ENCODE measurements around the gene NOS3.

NOS3 gene

DNA sequence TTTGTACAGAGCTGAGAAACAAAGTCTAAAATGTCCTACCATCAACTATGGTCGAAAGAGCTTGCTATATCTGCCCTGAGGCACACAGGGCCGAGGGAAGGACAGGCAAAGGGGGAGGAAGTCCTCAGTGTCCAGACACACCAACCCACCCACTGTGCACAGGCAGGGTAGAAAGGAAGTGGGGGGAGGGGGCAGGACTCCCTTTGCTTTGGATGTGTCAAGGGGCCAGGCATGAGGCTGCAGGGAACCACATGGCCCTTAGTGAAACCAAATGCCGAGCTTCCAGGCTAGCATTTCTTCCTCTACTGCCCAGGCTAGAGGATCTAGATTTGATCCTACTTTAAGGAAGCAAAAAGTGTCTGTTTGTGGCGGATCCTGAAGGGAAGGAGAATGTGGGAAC is 41.3 kb upstream of the NOS3 start:
- Mint-ChIP-seq H3K4me3 (no peak overlapping the region), H3K36me3 (no peaks in the 10 kb centered on the region), H3K27me3 (no peaks in the 10 kb centered on the region), H3K27ac (no peak overlapping the region), H3K4me1 (no peaks in the 10 kb centered on the region), H3K9me3 (no peaks in the 10 kb centered on the region)

DNA sequence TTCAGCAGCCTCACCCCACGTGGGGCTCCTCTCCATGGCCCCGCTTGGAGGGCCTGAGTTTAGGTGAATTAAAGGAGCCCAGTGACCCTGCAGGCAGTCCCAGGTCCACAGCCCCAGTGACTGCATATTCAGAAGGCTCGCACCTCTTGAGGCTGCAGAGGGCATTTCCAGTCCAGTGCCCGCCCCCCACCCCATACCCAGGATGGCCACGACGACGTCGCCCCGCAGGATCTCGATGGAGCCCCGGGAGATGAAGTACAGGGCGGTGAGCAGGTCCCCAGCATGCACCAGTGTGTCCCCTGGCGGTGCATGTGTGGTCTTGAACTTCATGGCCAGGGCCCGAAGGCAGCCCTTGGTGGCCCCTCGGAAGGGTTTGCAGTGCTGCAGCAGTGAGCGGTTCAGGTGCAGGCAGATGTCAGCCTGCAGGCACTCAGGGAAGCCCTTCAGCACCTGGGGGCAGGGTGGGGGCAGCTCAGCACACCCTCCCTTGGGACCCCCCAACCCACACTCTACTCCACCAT is 40.8 kb upstream of the NOS3 start:
- no peaks in the 10 kb centered on the region for H3K4me1 Mint-ChIP-seq
- no peaks in the 10 kb centered on the region for H3K27me3 Mint-ChIP-seq
- H3K9me3 Mint-ChIP-seq = no peaks in the 10 kb centered on the region
- no peak overlapping the region for H3K4me3 Mint-ChIP-seq
- H3K36me3 Mint-ChIP-seq = no peaks in the 10 kb centered on the region
- H3K27ac Mint-ChIP-seq = no peak overlapping the region

DNA sequence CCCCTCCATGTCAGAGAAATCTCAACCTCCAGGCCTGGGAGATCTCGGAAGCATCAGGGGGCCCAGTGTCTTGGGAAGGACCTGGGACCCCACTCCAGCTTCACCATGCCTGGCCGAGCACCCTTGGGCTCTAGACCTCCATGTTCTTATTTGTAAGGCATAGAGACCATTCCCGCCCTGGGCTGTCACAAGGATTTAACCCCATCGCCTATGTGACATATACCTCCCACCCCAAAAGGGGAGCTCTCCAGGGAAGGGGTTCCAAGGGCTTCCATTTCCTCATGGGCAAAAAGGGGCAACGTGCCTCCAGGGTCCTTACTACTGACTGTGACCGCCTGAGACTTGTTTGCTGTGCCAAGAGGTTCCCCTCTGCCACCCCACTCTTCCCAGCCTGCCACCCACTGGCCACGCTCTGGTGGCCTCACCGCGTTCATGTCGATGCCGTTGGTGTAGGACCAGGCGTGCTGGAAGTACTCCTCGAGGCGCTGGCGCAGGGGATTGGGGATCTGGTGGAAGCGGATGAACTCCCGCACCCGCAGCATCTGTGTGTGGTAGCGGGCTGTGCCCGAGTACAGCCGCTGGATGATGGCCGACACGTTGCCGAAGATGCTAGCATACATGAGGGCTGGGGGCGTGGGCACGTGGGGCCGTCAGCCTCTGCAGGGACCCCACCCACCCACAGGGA is 40.2 kb upstream of the NOS3 start:
- no peaks in the 10 kb centered on the region for H3K4me1 Mint-ChIP-seq
- no peaks in the 10 kb centered on the region for H3K36me3 Mint-ChIP-seq
- no peaks in the 10 kb centered on the region for H3K27me3 Mint-ChIP-seq
- H3K9me3 Mint-ChIP-seq = no peaks in the 10 kb centered on the region
- no peak overlapping the region for H3K27ac Mint-ChIP-seq
- H3K4me3 Mint-ChIP-seq = no peak overlapping the region

DNA sequence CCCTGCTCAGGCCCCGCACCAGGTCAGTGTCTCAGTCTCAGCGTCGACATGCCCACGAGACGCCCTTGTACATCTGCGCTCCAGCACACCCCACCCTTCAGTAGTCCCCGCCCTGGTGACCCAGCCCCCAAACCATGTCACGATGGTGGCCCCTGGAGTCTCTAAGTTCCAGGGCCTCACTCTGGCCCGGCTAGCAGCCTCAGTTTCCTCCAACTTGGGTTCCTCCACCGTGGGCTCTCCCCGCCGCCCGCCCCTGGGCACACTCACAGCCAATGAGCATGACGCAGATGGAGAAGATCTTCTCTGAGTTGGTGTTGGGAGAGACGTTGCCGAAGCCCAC is 39.7 kb upstream of the NOS3 start:
- H3K4me1 Mint-ChIP-seq = no peaks in the 10 kb centered on the region
- H3K36me3 Mint-ChIP-seq = no peaks in the 10 kb centered on the region
- no peak overlapping the region for H3K4me3 Mint-ChIP-seq
- no peaks in the 10 kb centered on the region for H3K9me3 Mint-ChIP-seq
- H3K27me3 Mint-ChIP-seq = peaks cover 2% of the 10 kb centered on the region
- H3K27ac Mint-ChIP-seq = no peak overlapping the region

DNA sequence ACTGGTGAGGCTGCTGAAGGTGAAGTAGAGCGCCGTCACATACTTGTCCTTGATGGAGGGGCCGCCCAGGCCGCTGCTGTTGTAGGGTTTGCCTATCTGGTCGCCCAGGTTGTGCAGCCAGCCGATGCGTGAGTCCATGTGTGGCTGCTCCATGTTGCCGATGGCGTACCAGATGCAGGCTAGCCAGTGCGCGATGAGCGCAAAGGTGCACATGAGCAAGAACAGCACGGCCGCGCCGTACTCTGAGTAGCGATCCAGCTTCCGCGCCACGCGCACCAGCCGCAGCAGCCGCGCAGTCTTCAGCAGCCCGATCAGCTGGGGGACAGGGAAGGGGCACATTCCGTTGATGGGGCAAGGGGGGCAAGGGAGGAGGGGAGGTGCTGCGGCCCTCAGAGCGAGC is 39.3 kb upstream of the NOS3 start:
- no peaks in the 10 kb centered on the region for H3K4me1 Mint-ChIP-seq
- no peak overlapping the region for H3K27ac Mint-ChIP-seq
- no peaks in the 10 kb centered on the region for H3K36me3 Mint-ChIP-seq
- H3K9me3 Mint-ChIP-seq = no peaks in the 10 kb centered on the region
- H3K27me3 Mint-ChIP-seq = peaks cover 2% of the 10 kb centered on the region
- no peak overlapping the region for H3K4me3 Mint-ChIP-seq

DNA sequence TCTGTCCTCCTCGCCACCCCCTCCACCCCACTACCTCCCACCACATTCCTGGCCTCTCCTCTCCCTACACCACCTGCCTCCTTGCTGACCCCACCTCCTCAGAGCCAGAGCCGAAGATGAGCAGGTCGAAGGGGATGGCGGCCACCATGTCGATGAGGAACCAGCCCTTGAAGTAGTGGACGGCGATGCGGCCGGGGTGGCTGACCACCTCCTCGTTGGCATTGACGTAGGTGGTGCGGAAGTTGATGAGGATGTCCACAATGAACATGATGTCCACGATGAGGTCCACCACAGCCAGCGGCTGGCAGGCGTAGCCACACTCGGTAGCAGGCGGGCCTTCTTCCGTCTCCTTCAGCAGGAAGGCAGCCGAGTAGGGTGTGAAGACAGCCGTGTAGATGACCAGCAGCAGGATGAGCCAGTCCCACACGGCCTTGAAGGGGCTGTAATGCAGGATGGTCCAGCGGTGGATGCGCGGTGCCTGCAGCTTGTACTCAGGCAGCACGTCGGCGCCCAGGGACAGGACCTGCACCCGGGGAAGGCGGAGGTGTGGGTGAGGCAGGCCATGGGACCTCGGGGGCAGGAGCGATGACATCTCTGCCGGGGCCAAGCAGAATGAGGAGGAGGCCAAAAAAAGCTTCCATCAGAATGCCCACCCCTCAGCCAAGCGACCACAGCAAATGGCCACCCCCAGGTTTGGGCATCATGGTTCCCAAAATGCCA is 38.3 kb upstream of the NOS3 start:
- Mint-ChIP-seq H3K4me1 (peaks cover 3% of the 10 kb centered on the region), H3K27ac (no peak overlapping the region), H3K4me3 (no peak overlapping the region), H3K9me3 (no peaks in the 10 kb centered on the region), H3K27me3 (peaks cover 10% of the 10 kb centered on the region), H3K36me3 (peaks cover 5% of the 10 kb centered on the region)

DNA sequence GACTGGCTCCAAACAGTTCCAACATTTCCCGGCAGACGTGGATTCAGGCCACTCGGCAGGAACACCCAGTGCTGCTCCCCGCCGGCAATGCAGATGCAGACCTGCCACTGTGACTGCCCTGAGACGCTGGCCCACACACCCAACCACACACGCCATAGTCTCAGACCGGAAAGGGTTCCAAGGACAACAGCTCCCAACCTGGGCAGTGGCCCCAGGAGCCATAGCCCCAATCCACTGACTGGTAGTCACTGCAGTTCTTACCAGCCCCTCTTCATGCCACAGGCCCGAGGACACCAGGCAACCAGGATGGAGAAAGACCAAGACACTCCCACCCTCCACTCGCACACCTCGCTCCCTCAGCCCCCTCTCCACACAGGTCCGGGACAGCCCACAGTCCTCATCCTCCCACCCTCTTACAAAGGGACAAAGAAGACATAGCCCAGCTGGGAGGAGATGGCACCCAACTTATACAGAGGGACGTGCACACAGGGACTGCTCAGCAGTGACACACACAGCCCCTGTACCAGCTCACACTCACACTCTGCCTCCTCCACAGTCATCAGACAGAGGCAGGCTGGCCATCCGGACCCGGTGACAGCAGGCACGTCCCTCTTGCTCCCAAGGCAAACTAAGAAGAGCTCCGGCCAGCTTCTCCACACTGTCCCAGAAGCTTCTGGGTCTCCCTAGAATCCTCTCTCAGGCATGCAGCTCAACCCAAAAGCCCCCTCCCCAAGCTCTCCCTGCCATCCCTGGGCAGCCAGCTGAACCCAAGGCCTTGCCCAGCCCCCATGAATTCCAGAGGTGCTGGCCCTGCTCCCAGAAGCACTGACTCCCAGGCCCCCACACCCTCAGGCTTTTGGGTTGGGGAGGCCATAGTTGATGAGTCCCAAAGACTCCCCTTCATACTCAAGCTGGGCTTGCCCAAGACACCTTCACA is 37.5 kb upstream of the NOS3 start:
- H3K27ac Mint-ChIP-seq = no peak overlapping the region
- H3K4me1 Mint-ChIP-seq = peaks cover 4% of the 10 kb centered on the region
- H3K9me3 Mint-ChIP-seq = no peaks in the 10 kb centered on the region
- peaks cover 5% of the 10 kb centered on the region for H3K36me3 Mint-ChIP-seq
- H3K27me3 Mint-ChIP-seq = peaks cover 10% of the 10 kb centered on the region
- H3K4me3 Mint-ChIP-seq = no peak overlapping the region

DNA sequence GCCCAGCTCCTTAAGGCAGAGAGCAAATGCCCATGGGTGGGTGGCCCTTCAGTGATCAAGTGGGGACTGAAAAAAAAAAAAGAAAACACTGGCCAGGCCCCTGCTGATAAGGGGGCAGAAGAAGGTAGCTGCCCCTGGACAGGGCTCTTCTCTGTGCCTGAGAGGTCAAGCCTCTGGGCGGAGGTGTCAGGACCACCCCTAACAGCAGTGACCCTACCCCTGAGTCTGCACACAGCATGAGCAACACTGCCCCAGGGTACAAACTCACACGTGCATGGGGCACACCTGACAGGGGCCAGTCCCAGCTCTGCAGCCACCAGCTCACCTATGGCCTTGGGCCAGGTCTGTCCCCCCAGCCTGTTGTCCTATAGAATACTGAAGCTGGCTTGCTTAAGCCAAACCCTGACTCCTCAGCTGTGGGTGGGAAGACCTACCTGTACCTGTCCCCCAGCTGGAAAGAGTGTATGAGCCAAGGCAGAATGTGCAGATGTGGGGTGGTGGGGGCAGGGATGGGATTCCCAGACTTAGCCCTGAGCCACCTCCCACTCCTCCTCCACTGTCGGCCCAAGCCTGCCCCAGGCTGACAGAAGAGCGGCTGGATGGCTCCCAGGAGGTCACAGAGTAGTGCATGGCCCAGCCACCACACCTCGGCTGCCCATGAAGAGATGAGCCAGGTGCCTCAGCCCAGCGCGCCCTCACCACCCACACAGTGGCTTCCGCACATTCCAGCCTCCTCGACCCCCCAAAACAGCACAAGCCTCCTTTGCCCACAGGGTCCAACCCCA is 36.4 kb upstream of the NOS3 start:
- Mint-ChIP-seq H3K9me3 (no peaks in the 10 kb centered on the region), H3K27me3 (peaks cover 17% of the 10 kb centered on the region), H3K36me3 (peaks cover 5% of the 10 kb centered on the region), H3K27ac (no peak overlapping the region), H3K4me1 (peaks cover 11% of the 10 kb centered on the region), H3K4me3 (no peak overlapping the region)

DNA sequence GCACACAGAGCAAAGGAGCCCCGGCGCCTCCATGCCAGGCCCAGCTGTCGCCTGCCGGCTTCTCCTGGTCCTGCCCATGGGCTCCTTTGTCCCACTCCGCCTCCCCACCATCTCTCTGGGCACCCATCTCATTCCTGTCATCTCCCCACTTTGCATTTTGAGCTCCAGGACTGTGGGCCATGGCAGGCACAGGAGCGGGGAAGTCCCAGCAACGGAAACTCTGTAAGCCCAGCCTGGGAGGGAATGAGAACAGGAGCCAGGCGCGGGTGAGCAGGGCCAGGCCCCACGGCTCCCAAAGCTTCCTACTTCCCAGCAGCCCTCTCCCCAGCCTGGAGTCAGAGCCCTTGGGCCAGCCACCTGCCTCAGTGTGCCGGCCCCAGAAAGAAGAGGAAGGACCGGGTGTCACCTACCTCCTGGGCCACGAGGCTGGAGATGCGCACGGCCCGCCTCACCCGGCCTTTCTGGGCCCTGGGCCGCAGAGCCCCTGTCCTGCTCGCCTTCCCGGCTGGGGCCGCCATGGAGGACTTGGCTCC is 35.8 kb upstream of the NOS3 start:
- Mint-ChIP-seq H3K27me3 (peaks cover 20% of the 10 kb centered on the region), H3K4me3 (no peak overlapping the region)

DNA sequence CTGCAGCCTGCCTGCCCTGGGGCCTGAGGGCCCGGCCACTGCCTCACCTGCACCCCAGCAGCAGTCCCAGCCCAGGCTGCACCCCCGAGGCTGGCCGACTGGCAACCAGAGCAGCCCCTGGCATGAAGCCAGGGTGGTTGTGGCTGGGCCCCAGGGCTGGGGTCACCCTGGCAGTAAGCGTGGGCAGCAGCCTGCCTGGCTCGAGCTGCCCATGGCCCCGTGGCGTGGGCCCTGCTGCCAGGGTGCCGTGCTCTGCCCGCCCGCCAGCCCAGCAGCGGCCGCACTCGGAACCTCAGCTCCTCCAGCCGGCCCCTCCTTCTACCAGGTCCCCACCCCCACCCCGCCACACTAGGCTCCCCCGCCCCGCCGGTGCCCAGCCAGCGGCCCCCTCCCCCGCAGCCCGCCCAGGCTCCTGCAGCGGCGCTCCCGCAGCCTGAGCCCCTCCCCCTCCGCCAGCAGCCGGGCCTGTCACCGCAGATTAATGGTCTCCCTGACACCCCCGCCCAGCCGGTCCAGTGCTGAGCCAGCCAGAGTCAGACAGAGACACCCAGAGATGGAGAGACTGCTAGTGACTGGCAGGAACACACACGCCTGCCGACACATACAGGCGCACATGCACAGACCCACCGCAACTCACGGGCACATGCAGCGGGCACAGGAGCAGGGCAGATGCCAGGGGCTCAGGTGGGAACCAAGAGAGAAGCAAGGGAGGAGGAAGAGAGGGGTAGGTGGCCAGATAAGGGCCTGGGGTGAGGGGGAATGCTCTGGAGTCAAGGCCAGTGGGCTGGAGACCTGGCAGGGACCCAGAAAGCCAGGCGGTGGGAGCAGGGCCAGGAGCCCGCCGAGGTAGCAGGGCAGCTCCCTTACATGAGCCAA is 35.1 kb upstream of the NOS3 start:
- Mint-ChIP-seq H3K27me3 (peaks cover 24% of the 10 kb centered on the region), H3K4me3 (no peak overlapping the region), H3K27ac (peak overlapping the region; percentile 59), H3K36me3 (peaks cover 7% of the 10 kb centered on the region), H3K4me1 (peaks cover 23% of the 10 kb centered on the region), H3K9me3 (no peaks in the 10 kb centered on the region)

More for the DNA sequence above, 35.8 kb upstream of the NOS3 start:
- peaks cover 18% of the 10 kb centered on the region for H3K4me1 Mint-ChIP-seq
- H3K9me3 Mint-ChIP-seq = no peaks in the 10 kb centered on the region
- peaks cover 7% of the 10 kb centered on the region for H3K36me3 Mint-ChIP-seq
- H3K27ac Mint-ChIP-seq = no peak overlapping the region

DNA sequence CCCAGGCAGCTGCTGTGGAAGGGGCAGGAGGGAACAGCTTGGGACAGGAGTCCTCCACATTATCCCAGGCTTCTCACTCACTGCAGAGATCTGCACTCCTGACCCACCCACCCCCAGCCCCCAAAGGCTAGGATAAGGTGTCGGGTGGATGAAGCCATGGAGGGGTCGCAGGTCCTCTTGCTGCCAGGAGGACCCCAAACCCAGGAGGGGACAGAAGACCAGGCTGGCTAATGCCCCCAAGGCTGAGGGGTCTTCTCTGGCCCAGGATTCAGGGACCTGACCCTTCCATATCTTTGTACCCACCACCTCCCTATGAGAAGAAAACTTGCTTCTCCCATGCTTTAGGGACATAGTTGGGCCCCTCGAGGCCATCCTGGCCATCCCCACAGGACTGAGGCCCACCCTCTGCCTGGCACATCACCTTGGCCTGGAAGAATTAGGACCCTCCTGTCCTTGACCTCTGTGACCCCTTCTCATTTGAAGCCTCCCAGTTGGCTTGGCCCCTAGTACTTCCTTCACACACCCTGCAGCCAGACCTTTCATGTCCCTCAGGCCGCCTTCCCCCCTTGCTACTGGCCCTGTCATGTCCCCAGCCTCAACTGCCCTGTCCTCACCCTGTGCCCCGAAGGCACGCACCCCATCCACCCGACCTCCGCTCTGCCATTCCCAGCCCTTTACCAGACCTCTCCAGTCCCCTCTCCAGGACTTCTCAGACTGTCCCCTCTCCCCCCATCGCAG is 34.3 kb upstream of the NOS3 start:
- peak overlapping the region; percentile 79 for H3K27ac Mint-ChIP-seq
- no peak overlapping the region for H3K4me3 Mint-ChIP-seq
- peaks cover 7% of the 10 kb centered on the region for H3K36me3 Mint-ChIP-seq
- no peaks in the 10 kb centered on the region for H3K9me3 Mint-ChIP-seq
- H3K27me3 Mint-ChIP-seq = peaks cover 24% of the 10 kb centered on the region
- H3K4me1 Mint-ChIP-seq = peaks cover 23% of the 10 kb centered on the region

DNA sequence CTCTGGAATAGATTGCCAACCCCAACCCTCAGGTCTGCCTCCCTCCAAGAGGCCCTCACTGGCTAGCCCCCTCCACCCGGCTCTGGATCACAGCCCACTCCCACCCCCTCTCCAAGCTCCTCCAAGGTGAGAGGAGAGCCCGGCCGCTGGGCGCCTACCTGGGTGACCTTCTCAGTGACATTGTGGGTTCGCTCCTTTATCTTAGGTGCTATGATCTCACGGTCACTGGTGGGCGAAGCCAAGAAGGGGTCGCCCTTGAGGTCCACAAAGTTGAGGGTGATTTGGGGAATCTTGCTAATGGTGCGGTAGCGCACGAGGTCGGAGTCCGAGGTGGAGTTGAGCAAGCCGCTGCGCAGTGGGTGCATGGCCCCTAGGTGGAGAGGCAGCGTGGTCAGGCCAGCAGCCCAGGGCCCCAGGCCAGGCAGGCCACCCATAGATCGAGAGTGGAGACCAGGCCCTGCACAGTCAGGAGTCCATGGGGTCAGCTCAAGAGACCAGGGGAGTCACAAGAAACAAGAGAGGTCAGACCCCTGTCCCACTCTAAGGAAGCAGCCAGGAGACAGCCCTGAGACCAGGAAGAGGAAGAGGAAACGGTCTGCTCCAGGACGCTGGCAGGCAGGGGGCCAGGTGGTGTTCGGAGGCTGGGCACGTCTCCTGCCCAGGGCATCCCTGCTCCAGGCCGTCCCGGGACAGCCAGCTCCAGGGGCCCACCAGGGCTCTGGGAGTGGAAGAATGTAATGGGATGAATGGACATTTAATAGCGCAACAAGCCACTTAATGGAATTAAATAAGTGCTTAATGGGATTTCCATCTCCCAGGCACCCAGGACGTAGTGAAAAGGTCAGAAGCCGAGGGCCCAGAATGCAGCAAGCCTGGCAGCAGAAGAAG is 33.4 kb upstream of the NOS3 start:
- Mint-ChIP-seq H3K27me3 (peaks cover 24% of the 10 kb centered on the region), H3K4me1 (peaks cover 25% of the 10 kb centered on the region), H3K27ac (peak overlapping the region; percentile 79), H3K9me3 (no peaks in the 10 kb centered on the region), H3K36me3 (peaks cover 7% of the 10 kb centered on the region), H3K4me3 (no peak overlapping the region)

DNA sequence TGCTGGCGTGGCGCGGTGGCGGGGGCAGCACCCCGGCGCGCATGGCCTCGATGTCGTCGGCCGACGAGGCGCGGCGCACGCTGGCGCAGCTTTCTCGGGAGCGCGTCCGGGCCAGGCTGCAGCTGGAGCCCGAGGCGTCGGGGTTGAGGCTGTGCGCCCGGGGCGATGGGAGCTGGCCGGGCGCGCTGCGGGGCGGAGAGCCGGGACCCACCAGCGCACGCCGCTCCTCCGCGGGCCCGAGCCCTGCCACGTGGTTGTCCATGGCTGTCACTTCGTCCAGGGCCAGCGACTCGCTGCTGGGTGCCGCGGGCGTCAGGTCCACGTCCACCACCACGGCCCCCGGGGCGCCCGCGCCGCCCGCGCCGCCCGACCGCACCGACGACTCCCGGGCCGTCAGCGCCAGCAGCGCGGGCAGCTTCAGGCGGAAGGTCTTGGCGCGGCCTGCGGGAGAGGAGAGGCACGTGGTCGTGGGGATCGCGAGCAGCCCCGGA is 32.7 kb upstream of the NOS3 start:
- Mint-ChIP-seq H3K27me3 (peaks cover 24% of the 10 kb centered on the region), H3K27ac (no peak overlapping the region)

More for the DNA sequence above, 32.7 kb upstream of the NOS3 start:
- no peak overlapping the region for H3K4me3 Mint-ChIP-seq
- H3K36me3 Mint-ChIP-seq = peaks cover 7% of the 10 kb centered on the region
- no peaks in the 10 kb centered on the region for H3K9me3 Mint-ChIP-seq
- peaks cover 32% of the 10 kb centered on the region for H3K4me1 Mint-ChIP-seq

Data from activated naive CD4-positive, alpha-beta T cell treated with anti-CD3 and anti-CD28 coated beads, Interleukin-2, amount 50 U/mL, for 24 hours (primary cell).